KOPT-K1 (cell line): ENCODE measurements around the gene CYP4F22.
"Not testable (repeated sequence)": the region's sequence is repeated elsewhere in the genome, so short reads cannot be mapped to it uniquely, and the experiment has no call there.

ENCODE experiments used
- H3K27ac ChIP-seq: fragments of 200-600 bp; sonication (generic); 2 replicates; pipeline ENCODE4 v1.5.1; 2016; ENCODE audit warnings: antibody characterized with exemption, mild to moderate bottlenecking, low read depth, low read length; ENCODE audit not compliant: poor library complexity, severe bottlenecking
- H3K36me3 ChIP-seq: fragments of 200-600 bp; sonication (generic); 2 replicates; pipeline ENCODE4 v1.5.1; 2017; ENCODE audit warnings: antibody characterized with exemption, mild to moderate bottlenecking, low read length, moderate library complexity; ENCODE audit not compliant: insufficient read depth
- H3K9me3 ChIP-seq: fragments of 200-600 bp; sonication (generic); 2 replicates; pipeline ENCODE4 v1.5.1; 2017; ENCODE audit warnings: antibody characterized with exemption, low read length, mild to moderate bottlenecking; ENCODE audit not compliant: insufficient read depth, poor library complexity, severe bottlenecking

Gene CYP4F22

GRCh38 chr19:15508035-15508710 is at the start of gene CYP4F22:
TSS of gene CYP4F22 (plus strand) at chr19:15508525. CDS start at chr19:15525337, 16,812 bp downstream.
- H3K27ac ChIP-seq, result no peak within 1 kb of the TSS
- H3K9me3 ChIP-seq, result no peaks in the 10 kb centered on the region

DNA sequence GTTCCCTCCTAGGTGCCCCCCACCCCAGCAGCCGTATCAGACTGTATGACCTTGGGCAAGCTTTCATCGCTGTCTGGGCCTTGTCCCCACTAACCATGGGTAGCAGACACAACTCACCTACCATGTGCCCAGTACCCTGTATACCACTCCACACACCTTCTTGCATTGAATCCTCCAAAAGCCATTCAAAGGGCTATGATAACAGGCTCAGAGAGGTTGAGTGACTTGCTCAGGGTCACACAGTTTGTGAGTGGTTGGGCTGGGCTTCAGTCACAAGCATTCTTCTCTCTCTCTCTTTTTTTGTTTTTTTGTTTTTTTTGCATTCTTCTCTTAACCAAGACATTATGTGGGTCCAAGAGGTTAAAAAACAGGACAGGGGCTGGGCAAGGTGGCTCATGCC is 46.6 kb upstream of the CYP4F22 start:
- no peak overlapping the region for H3K27ac ChIP-seq
- peaks cover 50% of the 10 kb centered on the region for H3K36me3 ChIP-seq
- H3K9me3 ChIP-seq, result no peaks in the 10 kb centered on the region

More at GRCh38 chr19:15508035-15508710, at the start of gene CYP4F22:
- H3K36me3 ChIP-seq, result no peaks in the 10 kb centered on the region

GRCh38 chr19:15463861-15464371 is 44.4 kb upstream of the CYP4F22 start:
- Histone ChIP-seq H3K36me3 (peaks cover 33% of the 10 kb centered on the region), H3K9me3 (no peaks in the 10 kb centered on the region), H3K27ac (peak overlapping the region; percentile 96)

DNA sequence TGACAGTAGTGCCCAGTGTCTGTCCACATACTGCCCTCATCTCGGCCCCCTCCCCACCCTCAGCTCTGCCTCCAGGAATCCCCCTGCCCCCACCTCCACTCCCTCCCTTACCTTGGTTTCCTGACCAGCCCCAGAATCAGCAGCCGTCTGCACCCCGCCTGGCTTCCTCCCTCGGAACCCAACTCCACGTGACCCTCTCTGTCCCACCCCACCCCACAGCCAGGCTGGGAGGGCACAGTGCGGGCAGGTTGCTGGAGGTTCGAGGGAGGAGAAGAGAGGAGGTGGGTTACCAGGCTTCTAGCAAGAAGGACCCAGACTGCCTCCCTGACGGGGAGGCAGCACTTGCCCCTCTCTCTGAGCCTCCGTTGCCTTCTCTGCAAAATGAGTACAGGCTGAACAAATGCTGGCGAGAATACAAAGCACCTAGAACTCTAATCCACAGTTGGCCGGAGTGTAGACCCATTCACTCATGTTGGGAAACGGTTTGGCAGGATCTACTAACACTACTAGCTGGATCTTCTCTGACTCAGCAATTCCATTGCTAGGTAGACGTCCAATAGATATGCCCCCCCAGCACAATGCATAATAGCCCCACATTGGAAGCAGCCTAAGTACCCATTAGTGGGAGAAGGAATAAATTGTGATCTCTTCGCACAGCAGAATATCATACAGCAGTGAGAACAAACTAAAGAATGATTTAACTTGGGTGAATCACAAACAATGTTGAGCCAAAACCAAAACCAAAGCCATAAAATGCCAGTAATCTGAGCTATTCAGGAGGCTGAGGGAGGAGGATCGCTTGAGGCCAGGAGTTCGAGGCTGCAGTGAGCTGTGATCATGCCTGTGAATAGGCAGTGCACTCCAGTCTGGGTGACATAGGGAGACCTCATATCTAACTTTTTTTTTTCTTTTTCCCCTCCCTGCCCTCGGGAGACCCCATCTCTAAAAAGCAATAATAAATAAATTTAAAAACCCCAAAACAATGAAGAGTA is 43.6 kb upstream of the CYP4F22 start, which contains the start of gene RASAL3:
Gene RASAL3, minus strand, starts transcription at position 151 of the 992 bp plus-strand sequence. CDS start 186 bp downstream, outside the sequence.
- no peaks in the 10 kb centered on the region for H3K9me3 ChIP-seq
- peaks cover 28% of the 10 kb centered on the region for H3K36me3 ChIP-seq
- H3K27ac ChIP-seq, result peak within 1 kb of the TSS; percentile 96

DNA sequence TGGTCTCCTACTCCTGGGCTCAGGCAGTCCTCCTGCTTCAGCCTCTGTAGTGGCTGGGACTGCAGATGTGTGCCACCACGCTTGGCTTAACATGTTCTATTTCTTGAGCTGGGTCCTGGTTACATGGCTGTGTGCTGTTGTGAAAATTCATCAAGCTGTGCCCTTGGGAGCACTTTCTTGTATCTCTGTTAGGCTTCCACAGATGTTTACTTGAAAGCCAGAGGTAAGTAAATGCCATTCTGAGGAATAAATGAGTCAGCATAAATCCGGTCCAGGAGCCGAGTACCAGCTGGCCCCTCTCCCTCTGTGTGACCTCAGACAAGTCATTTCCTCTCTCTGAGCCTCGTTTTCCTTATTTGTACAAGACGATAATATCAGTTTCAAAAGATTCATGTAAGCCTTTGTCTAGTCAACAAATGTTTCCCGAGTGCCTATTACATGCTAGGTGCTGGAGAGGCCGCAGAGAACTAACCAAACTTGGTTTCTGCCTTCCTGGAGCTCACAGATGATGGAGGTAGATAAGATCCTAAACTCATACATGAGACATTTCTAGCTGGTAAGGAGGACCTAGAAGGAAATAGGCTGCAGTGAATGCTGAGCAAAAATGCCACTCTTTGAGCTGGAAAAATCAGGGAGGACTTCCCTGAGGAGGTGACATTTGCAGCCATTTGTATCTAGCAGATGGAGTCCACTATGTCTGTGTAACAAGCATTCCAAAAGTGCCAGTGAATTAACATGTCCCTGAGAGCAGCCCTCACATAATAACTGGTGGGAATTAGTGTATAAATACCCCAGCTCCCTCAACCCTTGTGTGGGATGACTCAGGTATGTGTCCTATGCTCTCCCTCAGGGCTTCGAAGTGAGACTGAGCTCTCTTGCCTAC is 41.2 kb upstream of the CYP4F22 start:
- Histone ChIP-seq H3K36me3 (peaks cover 4% of the 10 kb centered on the region; the same call in 1 of the 2 replicates), H3K9me3 (no peaks in the 10 kb centered on the region), H3K27ac (peak overlapping the region; percentile 61)

DNA sequence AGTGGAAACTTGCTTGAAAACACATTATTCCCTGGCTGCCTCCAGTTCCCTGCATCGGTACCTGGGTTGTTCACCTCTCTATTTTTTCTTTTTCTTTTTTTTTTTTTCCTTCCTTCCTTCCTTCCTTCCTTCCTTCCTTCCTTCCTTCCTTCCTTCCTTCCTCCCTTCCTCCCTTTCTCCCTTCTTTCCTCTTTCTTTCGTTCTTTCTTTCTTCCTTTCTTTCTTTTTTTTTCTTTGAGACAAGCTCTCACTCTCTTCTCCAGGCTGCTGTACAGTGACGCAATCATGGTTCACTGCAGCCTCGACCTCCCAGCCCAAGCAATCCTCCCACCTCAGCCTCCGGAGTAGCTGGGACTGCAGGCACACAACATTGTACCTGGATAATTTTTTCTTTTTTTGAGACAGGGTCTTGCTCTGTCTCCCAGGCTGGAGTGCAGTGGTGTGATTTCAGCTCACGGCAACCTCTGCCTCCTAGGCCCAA is 40.6 kb upstream of the CYP4F22 start:
- Histone ChIP-seq H3K36me3 (no peaks in the 10 kb centered on the region; the same call in 1 of the 2 replicates), H3K27ac (peak overlapping the region; percentile 61), H3K9me3 (no peaks in the 10 kb centered on the region)

- H3K9me3 ChIP-seq, result no peaks in the 10 kb centered on the region
- no peaks in the 10 kb centered on the region for H3K36me3 ChIP-seq
- H3K27ac ChIP-seq, result no peak overlapping the region
These were observed 39.4 kb upstream of the CYP4F22 start for GRCh38 chr19:15468675-15469512.

- Histone ChIP-seq H3K36me3 (no peaks in the 10 kb centered on the region), H3K9me3 (no peaks in the 10 kb centered on the region), H3K27ac (no peak overlapping the region)
These were observed 38.6 kb upstream of the CYP4F22 start for GRCh38 chr19:15469513-15470297.

GRCh38 chr19:15471639-15472101 is 36.7 kb upstream of the CYP4F22 start:
- Histone ChIP-seq H3K27ac (no peak overlapping the region), H3K36me3 (no peaks in the 10 kb centered on the region), H3K9me3 (no peaks in the 10 kb centered on the region)

DNA sequence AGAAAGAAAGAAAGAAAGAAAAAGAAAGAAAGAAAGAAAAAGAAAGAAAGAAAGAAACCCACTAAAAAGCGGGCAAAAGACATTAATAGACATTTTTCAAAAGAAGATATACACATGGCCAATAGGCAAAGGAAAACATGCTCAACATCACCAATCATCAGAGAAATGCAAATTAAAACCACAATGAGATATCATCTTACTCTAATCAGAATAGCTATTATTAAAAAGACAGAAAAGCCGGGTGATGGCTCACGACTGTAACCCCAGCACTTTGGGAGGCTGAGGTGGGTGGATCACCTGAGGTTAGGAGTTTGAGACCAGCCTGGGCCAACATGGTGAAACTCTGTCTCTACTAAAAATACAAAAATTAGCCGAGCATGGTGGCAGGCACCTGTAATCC is 34.5 kb upstream of the CYP4F22 start:
- not testable (repeated sequence) for H3K27ac ChIP-seq, H3K36me3 ChIP-seq, H3K9me3 ChIP-seq

DNA sequence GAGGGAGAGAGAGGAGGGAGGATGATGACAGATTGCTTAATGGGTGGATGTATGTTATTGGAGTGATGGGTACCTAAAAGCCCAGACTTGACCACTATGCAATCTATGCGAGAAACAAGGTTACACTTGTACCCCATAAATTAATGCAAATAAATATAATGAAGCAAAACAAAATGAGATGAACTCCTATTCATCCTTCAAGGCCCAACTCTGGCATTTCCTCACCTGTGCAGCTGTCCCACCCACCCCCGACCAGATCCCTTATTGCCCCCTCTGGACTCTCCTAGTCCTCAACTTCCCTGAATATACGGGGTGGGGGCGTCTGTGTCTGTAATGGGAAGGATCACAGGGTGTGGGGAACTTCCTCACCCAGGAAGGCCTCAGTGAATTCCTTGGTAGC is 33.2 kb upstream of the CYP4F22 start:
- H3K36me3 ChIP-seq, result no peaks in the 10 kb centered on the region
- H3K27ac ChIP-seq, result no peak overlapping the region
- H3K9me3 ChIP-seq, result no peaks in the 10 kb centered on the region

DNA sequence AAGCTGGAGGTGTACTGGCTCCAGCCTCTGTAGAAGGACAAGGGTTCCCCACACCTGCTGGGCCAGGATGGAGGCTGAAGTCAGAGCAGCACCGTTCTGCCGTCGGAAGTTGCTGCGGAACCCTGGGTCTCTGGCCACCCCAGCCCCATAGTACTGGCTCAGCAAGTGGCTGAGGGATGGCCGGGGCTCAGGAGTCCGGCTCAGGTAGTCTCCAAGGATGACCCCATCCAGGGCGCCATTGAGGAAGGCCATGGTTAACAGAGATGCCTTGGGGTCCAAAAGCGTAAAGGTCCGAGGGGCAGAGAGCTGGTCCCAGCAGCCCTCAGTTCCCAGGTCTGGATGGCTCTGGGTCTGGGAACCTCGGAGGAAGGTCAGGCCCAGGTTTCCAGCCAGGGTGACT is 32.7 kb upstream of the CYP4F22 start:
- no peak overlapping the region for H3K27ac ChIP-seq
- no peaks in the 10 kb centered on the region for H3K36me3 ChIP-seq
- H3K9me3 ChIP-seq, result no peaks in the 10 kb centered on the region

DNA sequence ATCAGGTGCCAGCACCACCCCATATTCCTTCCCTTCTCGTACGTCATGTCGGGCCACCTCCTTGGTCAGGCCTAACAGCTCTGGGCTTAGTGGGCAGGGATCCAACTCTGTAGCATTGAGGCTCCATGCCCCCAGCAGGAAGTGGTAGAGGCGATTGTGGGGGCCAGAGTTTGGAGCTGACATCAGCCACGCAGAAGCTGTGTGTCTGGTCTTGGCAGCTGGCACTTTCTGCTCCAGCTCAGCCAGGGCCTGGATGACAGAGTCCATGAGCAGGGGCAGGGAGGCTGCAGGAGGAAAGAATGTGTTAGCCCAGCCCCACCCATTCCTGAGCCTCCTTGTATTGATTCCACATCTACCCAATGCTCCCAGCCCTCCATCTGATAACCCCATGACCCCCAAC is 32.0 kb upstream of the CYP4F22 start:
- Histone ChIP-seq H3K27ac (no peak overlapping the region), H3K36me3 (no peaks in the 10 kb centered on the region), H3K9me3 (no peaks in the 10 kb centered on the region)
